ENCODE measurements around the gene CD83.
A peak's percentile ranks its signal among the peaks of the same experiment; 100 is the strongest.

The CD83 gene

GRCh38 chr6:14092316-14092715 is 25.3 kb upstream of the CD83 start:
- DNase-seq: no peak

GRCh38 chr6:14092838-14093789 is 24.5 kb upstream of the CD83 start:
- DNase-seq: no peak

GRCh38 chr6:14094721-14095120 is 22.9 kb upstream of the CD83 start:
- DNase-seq: no peak

GRCh38 chr6:14095437-14095836 is 22.1 kb upstream of the CD83 start:
- no peak for DNase-seq

- DNase-seq: no peak
These were observed 17.4 kb upstream of the CD83 start for GRCh38 chr6:14100138-14100537.

GRCh38 chr6:14100966-14101365 is 16.6 kb upstream of the CD83 start:
- no peak for DNase-seq

GRCh38 chr6:14102383-14102782 is 15.2 kb upstream of the CD83 start:
- no peak for DNase-seq

GRCh38 chr6:14105547-14105946 is 12.0 kb upstream of the CD83 start:
- DNase-seq: no peak

- DNase-seq: no peak
These were observed 10.6 kb upstream of the CD83 start for GRCh38 chr6:14107000-14107399.

- DNase-seq: no peak
These were observed 9.7 kb upstream of the CD83 start for GRCh38 chr6:14107711-14108494.

- no peak for DNase-seq
These were observed 8.8 kb upstream of the CD83 start for GRCh38 chr6:14108571-14109410.

GRCh38 chr6:14109411-14109826 is 8.2 kb upstream of the CD83 start:
- DNase-seq: no peak

- DNase-seq: no peak
These were observed 7.4 kb upstream of the CD83 start for GRCh38 chr6:14110001-14110818.

- no peak for DNase-seq
These were observed 3.6 kb upstream of the CD83 start for GRCh38 chr6:14113976-14114375.

- no peak for DNase-seq
These were observed 493 bp downstream of the CD83 start for GRCh38 chr6:14118091-14118439.

- no peak for DNase-seq
These were observed 874 bp downstream of the CD83 start for GRCh38 chr6:14118446-14118845.

GRCh38 chr6:14119784-14120183 is 2.2 kb downstream of the CD83 start:
- DNase-seq: no peak

GRCh38 chr6:14120546-14120945 is 3.0 kb downstream of the CD83 start:
- DNase-seq: no peak

- DNase-seq: no peak
These were observed 4.4 kb downstream of the CD83 start for GRCh38 chr6:14121936-14122344.

GRCh38 chr6:14123386-14124111 is 6.0 kb downstream of the CD83 start:
- DNase-seq: peak; percentile 15

- DNase-seq: no peak
These were observed 7.8 kb downstream of the CD83 start for GRCh38 chr6:14125346-14125745.

GRCh38 chr6:14126191-14126590 is 8.6 kb downstream of the CD83 start:
- DNase-seq: peak; percentile 42

All from NCI-H226 (cell line).